Heart right ventricle (tissue), 16 donors: ENCODE data around the gene KRT71. TPM values are rescaled to one million over a fixed set of nuclear protein-coding genes. Genes with fewer than 3 reads are reported as not detected.

ENCODE experiments used
- ATAC-seq, 8 donors: fragments of 200-7000 bp; cut with Tn5 transposase; one replicate each; pipeline ENCODE4 v1.9.1; 2020; ENCODE audit warnings: mild to moderate bottlenecking in 8 of 8, moderate library complexity in 8 of 8, moderate number of reproducible peaks in 1 of 8
- DNase-seq, 2 donors: peaks; one replicate each; pipeline ENCODE4 v3.0.0-alpha.2; 2020
- H3K27ac ChIP-seq, 10 donors: fragments of 200-600 bp; sonication (generic) in 2 of 10; one replicate each; pipeline versions ENCODE4 v1.5.0 to v1.8.0; 2020 to 2022; ENCODE audit warnings: mild to moderate bottlenecking in 3 of 10
- H3K27me3 ChIP-seq, 7 donors: fragments of 200-600 bp; one replicate each; pipeline ENCODE4 v1.8.0; 2021 to 2022; ENCODE audit warnings: mild to moderate bottlenecking in 2 of 7
- H3K36me3 ChIP-seq, 9 donors: fragments of 200-600 bp; sonication (generic) in 1 of 9; one replicate each; pipeline versions ENCODE4 v1.5.0 to v1.8.0; 2020 to 2022; ENCODE audit warnings: mild to moderate bottlenecking in 2 of 9
- H3K4me1 ChIP-seq, 9 donors: fragments of 200-600 bp; sonication (generic) in 1 of 9; one replicate each; pipeline versions ENCODE4 v1.5.0 to v1.8.0; 2020 to 2022; ENCODE audit warnings: mild to moderate bottlenecking in 4 of 9
- H3K4me3 ChIP-seq, 10 donors: fragments of 200-600 bp; sonication (generic) in 2 of 10; one replicate each; pipeline versions ENCODE4 v1.5.0 to v1.8.0; 2020 to 2022; ENCODE audit warnings: mild to moderate bottlenecking in 7 of 10, moderate library complexity in 2 of 10
- H3K9me3 ChIP-seq, 11 donors: fragments of 200-600 bp in 10 of 11; sonication (generic) in 2 of 11; one replicate each; pipeline versions ENCODE4 v1.5.0 to v1.8.0; 2013 to 2022; ENCODE audit warnings: mild to moderate bottlenecking in 2 of 11, control low read depth in 1 of 11, moderate library complexity in 1 of 11
- CTCF ChIP-seq, 9 donors: fragments of 200-600 bp; sonication (generic) in 2 of 9; IDR thresholded peaks; one replicate each; pipeline versions ENCODE4 v1.5.0 to v1.8.0; 2021 to 2022; ENCODE audit warnings: antibody characterized with exemption in 9 of 9, mild to moderate bottlenecking in 5 of 9, moderate library complexity in 1 of 9
- WGBS, 2 donors: extraction: QIAGEN DNeasy Blood & Tissue Kit; methylation state at CpG; one replicate each; pipeline ENCODE4 v1.1.7; 2013; ENCODE audit warnings: inconsistent platforms in 1 of 2; 5-methylcytosine and 5-hydroxymethylcytosine counted together
- intact Hi-C, 10 donors: fragments of 100-400 bp; cut with DNase I; formaldehyde crosslinking; loops; one replicate each; pipeline versions ENCODE4 v1.11.1 to v1.14.2; 2022
- polyA plus RNA-seq, 2 donors: library from polyadenylated mRNA; stranded (reverse); fragments of 200-250 nt; gene quantifications; one replicate each; pipeline ENCODE4 v1.2.3, GENCODE V29; 2013
- total RNA-seq, 10 donors: library from RNA; stranded (reverse); fragmentation: NEBNext Ultra II Directional in 3 of 10; extraction: Animal tissue kit (Norgen Biotek cat#: 25700) in 3 of 10; gene quantifications; one replicate each; pipeline versions ENCODE4 v1.2.1 to v1.2.4, GENCODE V29; 2021 to 2023
- donor health status: Arrhythmogenic right ventricular cardiomyopathy.
- donor health status: ischemic (EF 13 %, LVEDD 7.1; RV severe dilation, severe dysfunction).
- donor health status: healthy with polysubstance abuse.
- donor health status: DM: no; HTN: yes; CAD: no.
- donor health status: DM: no; HTN: no; CAD: no.
- donor health status: ischemic (EF 25% LVEDD 6.9; RV normal size, moderate dysfunction).
- donor health status: ischemic (EF 25% LVEDD 5.7; RV mildly dilated, moderate dysfunction).
- donor health status: healthy.
- donor health status: DM: yes; HTN: yes; CAD: no.
- donor health status: Ischemic cardiomyopathy.
- donor health status: ischemic (EF 35%, LVEDD 5.7; RV mildly dilated, moderate dysfunction).
- donor health status: nonischemic (EF 11% LVEDD 7.7; RV severe dilation, severe dysfunction).
- donor health status: DM: yes; HTN: yes; CAD: no.
- donor health status: PGD.
- donor health status: ischemic (EF 29% LVEDD 5.4; RV normal size, mild dysfunction).
- donor health status: nonischemic (EF 23%, LVEDD 6.1; RV moderate dilation, normal function).

Gene KRT71
- total and polyA plus RNA-seq, 12 donors: not detected

DNA sequence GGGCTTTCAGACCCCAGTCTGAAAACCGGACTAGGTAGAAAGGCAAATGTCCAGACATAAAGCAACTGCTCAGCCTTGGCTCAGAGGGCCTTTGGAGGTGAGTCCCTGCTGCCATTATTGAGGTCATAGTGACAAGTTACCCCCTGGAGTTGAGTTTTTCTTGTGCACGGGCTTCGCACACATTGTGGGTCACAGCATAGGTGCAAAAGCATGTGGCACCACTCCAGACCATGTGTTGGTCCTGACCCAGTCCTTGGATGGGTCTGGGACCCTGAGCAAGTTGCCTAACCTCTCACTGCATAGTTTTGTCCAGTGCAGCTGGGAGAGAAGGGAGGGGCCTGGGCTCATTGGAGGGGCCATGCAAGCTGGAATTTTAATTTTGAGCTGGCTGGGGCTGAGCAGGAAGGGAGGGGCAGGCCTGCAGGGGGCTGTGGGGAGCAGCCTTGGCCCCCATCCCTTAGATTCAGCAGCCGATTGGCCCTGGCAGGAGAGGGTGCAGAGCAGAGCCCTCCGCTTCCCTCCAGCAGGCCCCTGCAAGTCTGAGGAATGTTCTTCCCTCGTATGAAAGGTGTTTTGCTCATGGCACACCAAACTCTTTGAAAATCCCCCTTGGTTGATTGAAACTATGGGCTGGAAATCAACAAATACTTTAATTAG lies 28.6 kb downstream of the KRT71 start:
- Histone ChIP-seq H3K4me3 (no peak overlapping the region), H3K4me1 (no peaks in the 10 kb centered on the region), H3K36me3 (no peaks in the 10 kb centered on the region), H3K27me3 (peaks cover 0 to 26% (median 5%) of the 10 kb centered on the region in 7 donors), H3K27ac (no peak overlapping the region), H3K9me3 (no peaks in the 10 kb centered on the region)
- ATAC-seq (no peak), DNase-seq (no peak)
- TF ChIP-seq CTCF (IDR thresholded peaks at IDR 0.05): no peak
- intact Hi-C loops: no loop called here
- WGBS, 2 donors: 70 to 79% methylated on average over 6 of the region's 6 CpGs

GRCh38 chr12:52523824-52524223 lies 29.1 kb downstream of the KRT71 start:
- WGBS, 2 donors: 87% methylated on average over 4 of the region's 4 CpGs
- no peaks in the 10 kb centered on the region for H3K36me3 ChIP-seq
- no peak overlapping the region for H3K27ac ChIP-seq
- H3K27me3 ChIP-seq: peaks cover 0 to 30% (median 5%) of the 10 kb centered on the region in 7 donors
- DNase-seq: no peak
- TF ChIP-seq CTCF (IDR thresholded peaks at IDR 0.05): no peak
- intact Hi-C loops: no loop called here
- H3K4me3 ChIP-seq: no peak overlapping the region
- no peak for ATAC-seq
- H3K9me3 ChIP-seq: no peaks in the 10 kb centered on the region
- H3K4me1 ChIP-seq: no peaks in the 10 kb centered on the region

GRCh38 chr12:52522346-52523011 lies 30.5 kb downstream of the KRT71 start:
- Histone ChIP-seq H3K36me3 (no peaks in the 10 kb centered on the region), H3K4me1 (no peaks in the 10 kb centered on the region), H3K9me3 (no peaks in the 10 kb centered on the region), H3K27me3 (peaks cover 0 to 31% (median 5%) of the 10 kb centered on the region in 7 donors), H3K27ac (no peak overlapping the region), H3K4me3 (no peak overlapping the region)
- no peak for TF ChIP-seq CTCF (IDR thresholded peaks at IDR 0.05)
- DNase-seq (no peak), ATAC-seq (peak in 5 of 8 donors; percentile 9 to 53 (median 36))
- WGBS, 2 donors: 60 to 72% methylated on average over 10 of the region's 10 CpGs
- intact Hi-C loops: no loop called here

- no peak overlapping the region for H3K4me3 ChIP-seq
- no peaks in the 10 kb centered on the region for H3K36me3 ChIP-seq
- intact Hi-C loops: no loop called here
- WGBS, 2 donors: 77 to 81% methylated on average over 10 of the region's 10 CpGs
- TF ChIP-seq CTCF (IDR thresholded peaks at IDR 0.05): no peak
- H3K4me1 ChIP-seq: no peaks in the 10 kb centered on the region
- ATAC-seq (no peak), DNase-seq (no peak)
- no peak overlapping the region for H3K27ac ChIP-seq
- H3K27me3 ChIP-seq: peaks cover 0 to 37% (median 5%) of the 10 kb centered on the region in 7 donors
- no peaks in the 10 kb centered on the region for H3K9me3 ChIP-seq
Measured at GRCh38 chr12:52521568-52522266, 31.2 kb downstream of the KRT71 start.
